Neural cell (in vitro differentiated cells): ENCODE measurements around the gene FILIP1L. TPM values are rescaled to one million over a fixed set of nuclear protein-coding genes. Genes with fewer than 3 reads are reported as not detected.

ENCODE experiments used
- H2AFZ ChIP-seq: fragments of 200-600, 300-800 bp; sonication (generic), shearing (Covaris generic); 2 replicates; pipeline ENCODE4 v1.6.0; 2014; ENCODE audit warnings: low read depth, mild to moderate bottlenecking, antibody characterized with exemption, low read length, moderate library complexity
- H3F3A ChIP-seq: fragments of 200-600 bp; shearing (Covaris generic); 2 replicates; pipeline ENCODE4 v1.6.1; 2016; ENCODE audit warnings: mild to moderate bottlenecking, moderate library complexity, mixed read lengths, antibody characterized with exemption, low read length; ENCODE audit not compliant: insufficient read depth, poor library complexity, severe bottlenecking
- H3K27ac ChIP-seq: fragments of 200-600, 300-800 bp; sonication (generic), shearing (Covaris generic); 2 replicates; pipeline ENCODE4 v1.5.1; 2014; ENCODE audit warnings: mild to moderate bottlenecking, low read length, moderate library complexity
- H3K27me3 ChIP-seq: fragments of 300-800, 200-600 bp; sonication (generic), shearing (Covaris generic); 2 replicates; pipeline ENCODE4 v1.6.0; 2014; ENCODE audit warnings: mild to moderate bottlenecking, low read depth, low read length, moderate library complexity; ENCODE audit not compliant: insufficient read depth
- H3K36me3 ChIP-seq: fragments of 300-800, 200-600 bp; sonication (generic), shearing (Covaris generic); 2 replicates; pipeline ENCODE4 v1.5.1; 2014; ENCODE audit warnings: mild to moderate bottlenecking, antibody characterized with exemption, low read length, moderate library complexity; ENCODE audit not compliant: insufficient read depth
- H3K4me2 ChIP-seq: fragments of 300-800, 200-600 bp; sonication (generic), shearing (Covaris generic); 2 replicates; pipeline ENCODE4 v1.6.0; 2014; ENCODE audit warnings: mild to moderate bottlenecking, low read length
- H3K4me3 ChIP-seq: fragments of 300-800, 200-600 bp; sonication (generic), shearing (Covaris generic); 2 replicates; pipeline ENCODE4 v1.5.1; 2014; ENCODE audit warnings: mild to moderate bottlenecking, low read length, moderate library complexity
- H3K79me2 ChIP-seq: fragments of 200-600 bp; shearing (Covaris generic); replicated peaks from 2 replicates; pipeline ENCODE4 v1.6.0; 2014; ENCODE audit warnings: mild to moderate bottlenecking, low read length, moderate library complexity; ENCODE audit not compliant: insufficient read depth
- H3K9ac ChIP-seq: fragments of 300-800, 200-600 bp; sonication (generic), shearing (Covaris generic); 2 replicates; pipeline ENCODE4 v1.6.1; 2016; ENCODE audit warnings: mild to moderate bottlenecking, low read length, mixed read lengths
- H3K9me2 ChIP-seq: fragments of 200-600 bp; shearing (Covaris generic); 2 replicates; pipeline ENCODE4 v1.6.1; 2016; ENCODE audit warnings: mild to moderate bottlenecking, low read length, mixed read lengths; ENCODE audit not compliant: insufficient read depth
- H3K9me3 ChIP-seq: fragments of 200-600, 300-800 bp; sonication (generic), shearing (Covaris generic); 2 replicates; pipeline ENCODE4 v1.6.1; 2016; ENCODE audit warnings: mild to moderate bottlenecking, mixed run types, low read length, moderate library complexity, mixed read lengths
- H4K20me1 ChIP-seq: fragments of 200-600 bp; shearing (Covaris generic); 2 replicates; pipeline ENCODE4 v1.6.1; 2016; ENCODE audit warnings: mild to moderate bottlenecking, mixed run types; ENCODE audit not compliant: insufficient read depth
- CTCF ChIP-seq: fragments of 450-650 bp; IDR thresholded peaks from 2 replicates; pipeline ENCODE4 v1.5.1; 2014; ENCODE audit warnings: antibody characterized with exemption, mild to moderate bottlenecking, moderate library complexity; ENCODE audit not compliant: poor library complexity, severe bottlenecking
- EP300 ChIP-seq: fragments of 450-650 bp; conservative IDR thresholded peaks from 2 replicates; pipeline ENCODE4 v1.6.1; 2014; ENCODE audit warnings: antibody characterized with exemption, mild to moderate bottlenecking, moderate library complexity; ENCODE audit not compliant: poor library complexity, severe bottlenecking
- EZH2 ChIP-seq: fragments of 200-600, 300-800 bp; shearing (Covaris generic), sonication (generic); IDR thresholded peaks from 2 replicates; pipeline ENCODE4 v1.6.1; 2014; ENCODE audit warnings: antibody characterized with exemption, low read length, borderline replicate concordance, mild to moderate bottlenecking; ENCODE audit not compliant: insufficient read depth, poor library complexity, severe bottlenecking
- MXI1 ChIP-seq: fragments of 450-650 bp; conservative IDR thresholded peaks from 2 replicates; pipeline ENCODE4 v1.6.1; 2014; ENCODE audit warnings: antibody characterized with exemption, mild to moderate bottlenecking; ENCODE audit not compliant: poor library complexity, severe bottlenecking
- POLR2AphosphoS5 ChIP-seq: IDR thresholded peaks from 2 replicates; pipeline ENCODE4 v1.6.1; 2012
- RAD21 ChIP-seq: fragments of 450-650 bp; conservative IDR thresholded peaks from 2 replicates; pipeline ENCODE4 v1.6.1; 2014; ENCODE audit warnings: antibody characterized with exemption, mild to moderate bottlenecking, moderate library complexity
- REST ChIP-seq: IDR thresholded peaks from 2 replicates; pipeline ENCODE4 v1.6.1; 2012; ENCODE audit warnings: borderline replicate concordance
- SMC3 ChIP-seq: fragments of 450-650 bp; conservative IDR thresholded peaks from 2 replicates; pipeline ENCODE4 v1.6.1; 2014; ENCODE audit warnings: antibody characterized with exemption, mild to moderate bottlenecking, moderate library complexity; ENCODE audit not compliant: poor library complexity
- TAF1 ChIP-seq: IDR thresholded peaks from 2 replicates; pipeline ENCODE4 v1.6.1; 2012; ENCODE audit warnings: low read depth
- polyA plus RNA-seq: library from polyadenylated mRNA; depleted of rRNA; stranded (reverse); fragments of >200 nt; gene quantifications from 2 replicates; pipeline ENCODE4 v1.2.3, GENCODE V29; 2014

FILIP1L gene
- polyA plus RNA-seq, 1 donor from 2014 or later, result 0.27 TPM

- Histone ChIP-seq H3K9me2 (no peaks in the 10 kb centered on the region), H4K20me1 (no peaks in the 10 kb centered on the region), H3K9me3 (no peaks in the 10 kb centered on the region), H3F3A (no peaks in the 10 kb centered on the region), H3K79me2 (no peaks in the 10 kb centered on the region), H3K4me3 (no peak overlapping the region), H3K36me3 (no peaks in the 10 kb centered on the region), H3K27ac (no peak overlapping the region), H2AFZ (no peak overlapping the region), H3K9ac (no peak overlapping the region), H3K27me3 (no peaks in the 10 kb centered on the region), H3K4me2 (no peak overlapping the region)
- no peak for TF ChIP-seq POLR2AphosphoS5
- TF ChIP-seq MXI1, result no peak
- no peak for TF ChIP-seq CTCF
- TF ChIP-seq EP300, result no peak
- TF ChIP-seq EZH2, result no peak
- TF ChIP-seq SMC3, result no peak
- TF ChIP-seq TAF1, result no peak
- no peak for TF ChIP-seq RAD21
- no peak for TF ChIP-seq REST
These were observed 210.4 kb downstream of the FILIP1L start for GRCh38 chr3:99903869-99904268.

GRCh38 chr3:99902091-99902490 lies 212.2 kb downstream of the FILIP1L start:
- no peaks in the 10 kb centered on the region for H3F3A ChIP-seq
- H3K36me3 ChIP-seq, result no peaks in the 10 kb centered on the region
- no peak overlapping the region for H3K27ac ChIP-seq
- no peak overlapping the region for H3K9ac ChIP-seq
- H3K79me2 ChIP-seq, result no peaks in the 10 kb centered on the region
- no peaks in the 10 kb centered on the region for H3K27me3 ChIP-seq
- no peak overlapping the region for H3K4me3 ChIP-seq
- TF ChIP-seq EP300, result no peak
- TF ChIP-seq POLR2AphosphoS5, result no peak
- TF ChIP-seq MXI1, result no peak
- TF ChIP-seq REST, result no peak
- TF ChIP-seq CTCF, result no peak
- no peak for TF ChIP-seq RAD21
- no peak for TF ChIP-seq TAF1
- no peak for TF ChIP-seq SMC3
- no peak for TF ChIP-seq EZH2
- no peak overlapping the region for H2AFZ ChIP-seq
- no peak overlapping the region for H3K4me2 ChIP-seq
- H3K9me2 ChIP-seq, result no peaks in the 10 kb centered on the region
- no peaks in the 10 kb centered on the region for H3K9me3 ChIP-seq
- H4K20me1 ChIP-seq, result no peaks in the 10 kb centered on the region
